Lower leg skin (tissue), 4 donors: ENCODE data around the gene LMOD1. TPM values are rescaled to one million over a fixed set of nuclear protein-coding genes. Genes with fewer than 3 reads are reported as not detected.

Experiments
- DNase-seq, 2 donors: peaks; one replicate each; pipeline ENCODE4 v3.0.0-alpha.2; 2019; ENCODE audit warnings: low spot score in 2 of 2
- H3K4me3 ChIP-seq: fragments of 200-600 bp; sonication (generic); 2 replicates; pipeline ENCODE4 v1.5.1; 2017; ENCODE audit warnings: mild to moderate bottlenecking, low read depth; ENCODE audit not compliant: poor library complexity, severe bottlenecking
- CTCF ChIP-seq, 3 donors: fragments of 450-650 bp; IDR thresholded peaks; one replicate each; pipeline ENCODE4 v1.5.1; 2016; ENCODE audit warnings: antibody characterized with exemption in 3 of 3, mild to moderate bottlenecking in 3 of 3, moderate library complexity in 2 of 3
- POLR2A ChIP-seq, 2 donors: fragments of 450-650 bp; IDR thresholded peaks; one replicate each; pipeline ENCODE4 v1.6.1; 2016 to 2017; ENCODE audit warnings: antibody characterized with exemption in 2 of 2, mild to moderate bottlenecking in 1 of 2, moderate library complexity in 1 of 2
- WGBS, 2 donors: methylation state at CpG; one replicate each; pipeline ENCODE4 v1.1.5; 2018; 5-methylcytosine and 5-hydroxymethylcytosine counted together
- intact Hi-C: fragments of 100-400 bp; cut with DNase I; formaldehyde crosslinking; loops from one replicate; pipeline ENCODE4 v1.15.0; 2023; ENCODE audit warnings: low total_unique reads
- microRNA-seq, 2 donors: library from miRNA; unstranded; fragments of <30 nt; microRNA quantifications; one replicate each; pipeline ENCODE4, GENCODE V29; 2016; ENCODE audit warnings: borderline replicate concordance in 2 of 2, borderline number of aligned reads in 1 of 2
- total RNA-seq, 4 donors: library from RNA; depleted of rRNA; stranded (reverse); fragments of >200 nt; gene quantifications; one replicate each; pipeline ENCODE4 v1.1.0, GENCODE V29; 2016

LMOD1 gene
- total RNA-seq, 4 donors from 2014 or later: 11.2 to 56.7 (median 23.4) TPM

- TF ChIP-seq CTCF (IDR thresholded peaks at IDR 0.05) (no peak), POLR2A (IDR thresholded peaks at IDR 0.05) (no peak)
- H3K4me3 ChIP-seq: no peak overlapping the region
- intact Hi-C loops: no loop called here
- no peak for DNase-seq
- WGBS, 2 donors: 83 to 92% methylated on average over 1 of the region's 1 CpG
Observed at GRCh38 chr1:201851949-201852348, 94.4 kb downstream of the LMOD1 start.

- intact Hi-C loops: no loop called here
- no peak for TF ChIP-seq CTCF (IDR thresholded peaks at IDR 0.05)
- TF ChIP-seq POLR2A (IDR thresholded peaks at IDR 0.05): no peak
- DNase-seq: no peak
- WGBS, 2 donors: 23 to 27% methylated on average over 1 of the region's 1 CpG
- no peak overlapping the region for H3K4me3 ChIP-seq
Observed at GRCh38 chr1:201850053-201850397, 96.3 kb downstream of the LMOD1 start.

- DNase-seq: no peak
- intact Hi-C loops: no loop called here
- WGBS, 2 donors: 81 to 88% methylated on average over 2 of the region's 2 CpGs
- TF ChIP-seq CTCF (IDR thresholded peaks at IDR 0.05): no peak
- no peak for TF ChIP-seq POLR2A (IDR thresholded peaks at IDR 0.05)
- H3K4me3 ChIP-seq: no peak overlapping the region
Observed at GRCh38 chr1:201849372-201850052, 96.8 kb downstream of the LMOD1 start.

GRCh38 chr1:201848230-201848629, 98.1 kb downstream of the LMOD1 start:
- 91 to 96% methylated on average over 6 of the region's 6 CpGs for WGBS, 2 donors
- DNase-seq: no peak
- TF ChIP-seq CTCF (IDR thresholded peaks at IDR 0.05) (no peak), POLR2A (IDR thresholded peaks at IDR 0.05) (no peak)
- intact Hi-C loops: no loop called here
- H3K4me3 ChIP-seq: no peak overlapping the region

GRCh38 chr1:201847150-201847549, 99.2 kb downstream of the LMOD1 start:
- no peak for DNase-seq
- TF ChIP-seq POLR2A (IDR thresholded peaks at IDR 0.05) (no peak), CTCF (IDR thresholded peaks at IDR 0.05) (no peak)
- intact Hi-C loops: no loop called here
- WGBS, 2 donors: 19 to 45% methylated on average over 1 of the region's 1 CpG
- H3K4me3 ChIP-seq: no peak overlapping the region

Small RNAs within 50 kb of the gene (microRNA-seq; reads per million reads assigned to microRNA genes)
- 0 reads per million in 2 donors for gene MIR6739

Other genes starting within 250 kb of the LMOD1 start
- 10 to 100 TPM; 12.1 to 16.3 (median 15.4) TPM for gene IPO9, start 117.4 kb downstream of the LMOD1 start, total RNA-seq
- 10 to 100 TPM in 1 of 4 donors, 1 to 10 TPM in 3; 4.6 to 14.2 (median 7.2) TPM for gene SHISA4, start 57.6 kb downstream of the LMOD1 start, total RNA-seq
- gene TIMM17A, start 9.0 kb upstream of the LMOD1 start, total RNA-seq: 10 to 100 TPM; 18.7 to 22.4 (median 20.2) TPM
- gene RNPEP, start 36.1 kb upstream of the LMOD1 start, total RNA-seq: 100 to 1,000 TPM in 1 of 4 donors, 10 to 100 TPM in 3; 46.2 to 111 (median 85.3) TPM
- 10 to 100 TPM in 3 of 4 donors, 1 to 10 TPM in 1; 9.8 to 36.4 (median 31.2) TPM for gene ELF3, start 64.0 kb upstream of the LMOD1 start, total RNA-seq
- under 1 TPM in 2 of 4 donors, not detected in 2; 0.02 to 0.06 TPM for gene GPR37L1, start 176.4 kb upstream of the LMOD1 start, total RNA-seq
- gene ARL8A, start 198.2 kb upstream of the LMOD1 start, total RNA-seq: 10 to 100 TPM; 36.5 to 68.4 (median 41.3) TPM
- gene PTPN7, start 214.1 kb upstream of the LMOD1 start, total RNA-seq: 1 to 10 TPM; 1.6 to 2.4 (median 2.2) TPM
- gene LGR6, start 247.3 kb upstream of the LMOD1 start, total RNA-seq: 1 to 10 TPM in 2 of 4 donors, under 1 TPM in 2; 0.39 to 4.4 (median 1.8) TPM